ENCODE measurements around the gene FAM120C.

Gene FAM120C

GRCh38 chrX:54030329-54030728 is 152.7 kb downstream of the FAM120C start:
- DNase-seq = no peak

- no peak for DNase-seq
These were observed 153.4 kb downstream of the FAM120C start for GRCh38 chrX:54029529-54030143.

GRCh38 chrX:54024350-54024749 is 158.7 kb downstream of the FAM120C start:
- DNase-seq = no peak
